Measurements from ENCODE around the gene PCDHGB3. TPM values are rescaled to one million over a fixed set of nuclear protein-coding genes. Genes with fewer than 3 reads are reported as not detected.

The PCDHGB3 gene
- total and polyA plus RNA-seq, 10 of the 15 experiments (the other 5 are each of a cell fraction or from before 2014, with no cell fraction given) = 0.12 to 0.50 (median 0.20) TPM; not detected in 4

DNA sequence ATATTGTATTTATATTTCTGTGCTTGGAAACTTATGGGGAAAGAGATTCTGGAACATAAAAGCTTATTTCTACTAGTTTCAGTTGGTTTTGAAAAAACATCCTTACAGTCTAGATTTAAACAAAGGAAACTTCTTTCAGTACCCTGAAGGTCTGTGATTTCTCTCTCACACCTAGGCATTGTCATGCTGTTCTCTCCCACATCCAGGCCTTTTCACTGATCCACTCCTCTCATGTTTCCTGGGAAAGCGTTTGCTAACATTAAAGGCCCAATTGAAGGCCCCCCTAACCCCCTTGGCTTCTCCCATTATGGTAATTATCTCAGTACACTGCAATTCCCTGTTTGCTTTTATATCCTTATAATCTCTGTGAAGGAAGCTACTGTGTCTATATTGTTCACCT is 27.3 kb upstream of the PCDHGB3 start:
- H3K36me3 ChIP-seq (ENCODE audit: control insufficient read depth in 2 of 2, insufficient read depth in 2 of 2, low read length in 1 of 2) = no peaks in the 10 kb centered on the region
- H3K79me2 ChIP-seq (ENCODE audit: control insufficient read depth, insufficient read depth, low read length) = no peaks in the 10 kb centered on the region
- SMC1A ChIA-PET (ENCODE audit: uncharacterized antibody, unreplicated experiment) = no interaction called here
- 0% methylated on average over 1 of the region's 1 CpG for WGBS (ENCODE audit: insufficient coverage, insufficient replicate concordance, low lambda C conversion rate, missing lambda C conversion rate)
- no peak for TF ChIP-seq NFYA (IDR thresholded peaks at IDR 0.05; ENCODE audit: borderline replicate concordance, low read depth, low read length)
- H3K27me3 ChIP-seq (replicated peaks in 1 of 2; ENCODE audit: control insufficient read depth in 2 of 2, insufficient read depth in 2 of 2, low read length in 1 of 2) = no peaks in the 10 kb centered on the region
- no peak overlapping the region for H3K4me2 ChIP-seq (ENCODE audit: control insufficient read depth, insufficient read depth)
- no peak overlapping the region for H3K27ac ChIP-seq (ENCODE audit: control insufficient read depth, insufficient read depth)
- intact Hi-C loops (cut with micrococcal nuclease; ENCODE audit: unreplicated experiment) (no loop called here), in situ Hi-C loops (cut with MboI) (no loop called here)
- H3K9ac ChIP-seq (ENCODE audit: control insufficient read depth, insufficient read depth, low read length) = no peak overlapping the region
- RAD21 ChIA-PET (ENCODE audit: unreplicated experiment) = no interaction called here
- no peaks in the 10 kb centered on the region for H3K4me1 ChIP-seq (ENCODE audit: control insufficient read depth, insufficient read depth, low read length)
- CTCF ChIA-PET = interaction anchor here (0.7 to 1.6 kb wide), 2 partner anchors 22 to 205 kb away, joined by 3 to 5 read pairs; partner anchors contain the start of gene TAF7
- POLR2A ChIA-PET = interaction anchor here (0.5 kb wide), 1 partner anchor 619 kb away, joined by 4 read pairs; no protein-coding TSS in a partner anchor
- no TSS peak for BruUV-seq (replicated peaks)
- H3K4me3 ChIP-seq = no peak overlapping the region
- DNase-seq (ENCODE audit: low read depth, low spot score) (no peak), FAIRE-seq (no peak), ATAC-seq (no peak)
- H3K9me3 ChIP-seq (replicated peaks; ENCODE audit: control insufficient read depth, insufficient read depth, low read length) = peaks cover 2% of the 10 kb centered on the region; the same call in 2 of the 3 replicates
- H2AFZ ChIP-seq (ENCODE audit: control insufficient read depth, low read depth, low read length) = no peak overlapping the region
- no peaks in the 10 kb centered on the region for H4K20me1 ChIP-seq (ENCODE audit: control insufficient read depth, insufficient read depth)

DNA sequence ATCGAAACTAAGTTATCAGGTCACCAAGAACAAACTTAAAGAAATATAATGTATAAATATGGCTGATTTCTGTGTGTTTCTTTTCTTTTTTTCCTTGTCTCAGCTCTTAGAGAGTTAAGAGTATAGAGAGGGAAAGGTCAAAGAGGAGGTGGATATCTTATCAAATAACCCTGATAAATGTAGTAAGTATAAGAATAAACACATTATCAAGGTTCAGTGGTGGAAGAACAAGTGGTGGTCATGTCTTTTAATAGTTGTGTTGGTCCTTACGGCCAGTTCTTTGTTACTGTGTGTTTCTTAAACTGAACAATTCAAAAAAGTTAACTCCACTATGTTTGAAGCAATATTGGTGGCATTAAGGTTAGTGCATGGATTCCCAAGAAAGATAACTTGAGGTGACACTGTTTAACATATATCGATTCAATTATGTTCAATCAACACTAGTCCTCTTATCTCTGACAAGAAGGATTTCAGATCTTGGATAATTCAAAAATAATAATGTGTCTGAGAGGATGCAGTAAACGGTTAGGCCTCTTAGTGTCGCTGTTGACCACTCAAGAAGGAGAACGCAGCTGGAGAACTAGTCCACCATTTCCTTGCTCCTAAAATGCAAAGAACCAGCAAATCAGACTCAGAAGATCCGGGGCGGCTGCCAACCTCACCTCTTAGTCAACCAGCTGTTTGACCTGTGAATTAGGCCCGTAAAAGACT is 26.6 kb upstream of the PCDHGB3 start, which contains the start of gene PCDHGA3:
Gene PCDHGA3 (plus strand): TSS at position 588 of the 711 bp plus-strand sequence. CDS start 205 bp downstream, outside the sequence.
- H3K27me3 ChIP-seq (replicated peaks in 1 of 2; ENCODE audit: control insufficient read depth in 2 of 2, insufficient read depth in 2 of 2, low read length in 1 of 2) = no peaks in the 10 kb centered on the region
- H3K4me3 ChIP-seq = 0 out of 2 replicates have a peak within 1 kb of the TSS, but pooled peaks have one; percentile 11
- DNase-seq (ENCODE audit: low read depth, low spot score) = no peak
- intact Hi-C loops (cut with micrococcal nuclease; ENCODE audit: unreplicated experiment) = no loop called here
- no peaks in the 10 kb centered on the region for H3K4me1 ChIP-seq (ENCODE audit: control insufficient read depth, insufficient read depth, low read length)
- H3K9me3 ChIP-seq (replicated peaks; ENCODE audit: control insufficient read depth, insufficient read depth, low read length) = peaks cover 2% of the 10 kb centered on the region; the same call in 2 of the 3 replicates
- RAD21 ChIA-PET (ENCODE audit: unreplicated experiment) = interaction anchor here (1.1 kb wide), 1 partner anchor 220 kb away, joined by 3 read pairs; no protein-coding TSS in a partner anchor
- no peak within 1 kb of the TSS for H3K9ac ChIP-seq (ENCODE audit: control insufficient read depth, insufficient read depth, low read length)
- H3K4me2 ChIP-seq (ENCODE audit: control insufficient read depth, insufficient read depth) = no peak within 1 kb of the TSS
- 23% methylated on average over 9 of the region's 9 CpGs for WGBS (ENCODE audit: insufficient coverage, insufficient replicate concordance, low lambda C conversion rate, missing lambda C conversion rate)
- no peaks in the 10 kb centered on the region for H3K79me2 ChIP-seq (ENCODE audit: control insufficient read depth, insufficient read depth, low read length)
- FAIRE-seq = no peak
- no peaks in the 10 kb centered on the region for H4K20me1 ChIP-seq (ENCODE audit: control insufficient read depth, insufficient read depth)
- CTCF ChIA-PET = interaction anchor here (0.7 to 1.6 kb wide), 3 partner anchors 23 to 221 kb away, joined by 3 to 5 read pairs (median 5); partner anchors contain the start of gene TAF7
- in situ Hi-C loops (cut with MboI) = no loop called here
- POLR2A ChIA-PET = interaction anchor here (0.6 kb wide), 1 partner anchor 444 kb away, joined by 4 read pairs; no protein-coding TSS in a partner anchor
- ATAC-seq = no peak
- H3K27ac ChIP-seq (ENCODE audit: control insufficient read depth, insufficient read depth) = no peak within 1 kb of the TSS
- no peaks in the 10 kb centered on the region for H3K36me3 ChIP-seq (ENCODE audit: control insufficient read depth in 2 of 2, insufficient read depth in 2 of 2, low read length in 1 of 2)
- no TSS peak for BruUV-seq (replicated peaks)
- SMC1A ChIA-PET (ENCODE audit: uncharacterized antibody, unreplicated experiment) = interaction anchor here (1.1 kb wide), 1 partner anchor 15 kb away, joined by 3 read pairs; no protein-coding TSS in a partner anchor
- H2AFZ ChIP-seq (ENCODE audit: control insufficient read depth, low read depth, low read length) = no peak within 1 kb of the TSS
- TF ChIP-seq CHD1 (IDR thresholded peaks at IDR 0.05; ENCODE audit: low read depth, low read length) (no peak), CTCF (IDR thresholded peaks at IDR 0.05 in 2 of 3, conservative IDR thresholded peaks at IDR 0.05 in 1 of 3; ENCODE audit: control insufficient read depth in 2 of 3, extremely low read depth in 1 of 3, insufficient read depth in 1 of 3, low read depth in 3 of 3, low read length in 3 of 3) (peak in 2 of 3 experiments; percentile 10 to 16; a peak in 2 of 6 replicates), POLR2AphosphoS2 (IDR thresholded peaks at IDR 0.05; ENCODE audit: low read depth, low read length) (no peak), ZBTB40 (IDR thresholded peaks at IDR 0.05; ENCODE audit: borderline replicate concordance) (no peak), RB1 (IDR thresholded peaks at IDR 0.05; ENCODE audit: borderline replicate concordance) (no peak), SIN3A (IDR thresholded peaks at IDR 0.05; ENCODE audit: low read depth, low read length) (no peak)
